Loucy (cell line): ENCODE data around the gene CCN2.
"Not testable (repeated sequence)": the region's sequence is repeated elsewhere in the genome, so short reads cannot be mapped to it uniquely, and the experiment has no call there.

Experiments
- H2AFZ ChIP-seq: fragments of 200-600 bp; sonication (generic); 2 replicates; pipeline ENCODE4 v1.6.0; 2016; ENCODE audit warnings: antibody characterized with exemption, mild to moderate bottlenecking, low read length, moderate library complexity
- H3F3A ChIP-seq: fragments of 200-600 bp; 2 replicates; pipeline ENCODE4 v1.6.0; 2016; ENCODE audit warnings: antibody characterized with exemption, low read depth, mild to moderate bottlenecking
- H3K27me3 ChIP-seq: fragments of 200-600 bp; sonication (generic); 2 replicates; pipeline ENCODE4 v1.6.1; 2014; ENCODE audit warnings: low read length, mild to moderate bottlenecking; ENCODE audit not compliant: insufficient read depth, poor library complexity, severe bottlenecking
- H3K36me3 ChIP-seq: fragments of 200-600 bp; sonication (generic); 2 replicates; pipeline ENCODE4 v1.6.1; 2016; ENCODE audit warnings: low read length; ENCODE audit not compliant: insufficient read depth
- H3K4me1 ChIP-seq: fragments of 200-600 bp; sonication (generic); 2 replicates; pipeline ENCODE4 v1.5.1; 2014; ENCODE audit warnings: low read length, mild to moderate bottlenecking; ENCODE audit not compliant: insufficient read depth, poor library complexity, severe bottlenecking
- H3K4me2 ChIP-seq: fragments of 200-600 bp; sonication (generic); 2 replicates; pipeline ENCODE4 v1.6.0; 2014; ENCODE audit warnings: antibody characterized with exemption, low read length, low read depth, mild to moderate bottlenecking; ENCODE audit not compliant: poor library complexity, severe bottlenecking
- H3K4me3 ChIP-seq: fragments of 200-600 bp; sonication (generic); 2 replicates; pipeline ENCODE4 v1.5.1; 2014; ENCODE audit warnings: low read length, mild to moderate bottlenecking, mixed read lengths; ENCODE audit not compliant: poor library complexity, severe bottlenecking
- H3K79me2 ChIP-seq: fragments of 200-600 bp; sonication (generic); 2 replicates; pipeline ENCODE4 v1.6.1; 2014; ENCODE audit warnings: low read length; ENCODE audit not compliant: insufficient read depth
- H3K9ac ChIP-seq: fragments of 200-600 bp; sonication (generic); 2 replicates; pipeline ENCODE4 v1.6.0; 2014; ENCODE audit warnings: mild to moderate bottlenecking, low read depth, low read length, moderate library complexity; ENCODE audit not compliant: poor library complexity, severe bottlenecking
- H3K9me2 ChIP-seq: fragments of 200-600 bp; sonication (generic); replicated peaks from 2 replicates; pipeline ENCODE4 v1.6.1; 2016; ENCODE audit warnings: low read depth, low read length, mixed read lengths
- H3K9me3 ChIP-seq: fragments of 200-600 bp; sonication (generic); 2 replicates; pipeline ENCODE4 v1.6.1; 2014; ENCODE audit warnings: mild to moderate bottlenecking, antibody characterized with exemption, low read length, low read depth; ENCODE audit not compliant: insufficient read depth
- H4K20me1 ChIP-seq: fragments of 200-600 bp; sonication (generic); 2 replicates; pipeline ENCODE4 v1.6.0; 2014; ENCODE audit warnings: antibody characterized with exemption, low read length, mild to moderate bottlenecking; ENCODE audit not compliant: insufficient read depth, poor library complexity, severe bottlenecking
- EZH2phosphoT487 ChIP-seq: fragments of 200-600 bp; IDR thresholded peaks from 2 replicates; pipeline ENCODE4 v1.6.1; 2018; ENCODE audit warnings: antibody characterized with exemption, mild to moderate bottlenecking, moderate library complexity, borderline replicate concordance
- TF ChIP-seq, protein P1 (sequence below): fragments of 200-600 bp; sonication (generic); conservative IDR thresholded peaks from 2 replicates; pipeline ENCODE4 v1.5.1; 2014; ENCODE audit warnings: mild to moderate bottlenecking, antibody characterized with exemption, low read length

CCN2 gene

DNA sequence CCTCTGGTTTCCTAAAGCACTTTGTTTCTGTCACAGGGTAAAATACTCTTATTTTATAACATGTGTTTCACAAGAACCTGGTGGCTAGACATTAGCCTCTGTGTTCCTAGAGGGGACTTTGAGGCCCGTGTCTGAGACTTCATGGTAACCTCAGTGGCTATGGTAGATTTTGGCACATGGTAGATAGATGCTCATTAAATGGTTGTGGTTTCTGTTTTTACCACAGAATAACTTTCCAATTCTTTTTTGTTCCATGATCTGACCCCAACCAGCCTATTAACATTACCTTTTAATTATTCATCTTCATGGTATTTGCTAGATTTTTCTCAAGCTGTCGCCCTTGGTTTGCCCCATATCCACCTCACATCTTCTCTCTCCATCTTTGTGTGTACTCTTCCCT is 34.3 kb downstream of the CCN2 start:
- Histone ChIP-seq H3K9me2 (no peaks in the 10 kb centered on the region), H3K4me3 (no peak overlapping the region), H3K4me1 (peaks cover 18% of the 10 kb centered on the region), H4K20me1 (no peaks in the 10 kb centered on the region), H3K9ac (no peak overlapping the region), H3K27me3 (peaks cover 56% of the 10 kb centered on the region), H3K4me2 (peak overlapping the region; percentile 61), H3K9me3 (no peaks in the 10 kb centered on the region), H2AFZ (no peak overlapping the region), H3F3A (no peaks in the 10 kb centered on the region), H3K36me3 (no peaks in the 10 kb centered on the region), H3K79me2 (no peaks in the 10 kb centered on the region)
- TF ChIP-seq, protein P1, sequence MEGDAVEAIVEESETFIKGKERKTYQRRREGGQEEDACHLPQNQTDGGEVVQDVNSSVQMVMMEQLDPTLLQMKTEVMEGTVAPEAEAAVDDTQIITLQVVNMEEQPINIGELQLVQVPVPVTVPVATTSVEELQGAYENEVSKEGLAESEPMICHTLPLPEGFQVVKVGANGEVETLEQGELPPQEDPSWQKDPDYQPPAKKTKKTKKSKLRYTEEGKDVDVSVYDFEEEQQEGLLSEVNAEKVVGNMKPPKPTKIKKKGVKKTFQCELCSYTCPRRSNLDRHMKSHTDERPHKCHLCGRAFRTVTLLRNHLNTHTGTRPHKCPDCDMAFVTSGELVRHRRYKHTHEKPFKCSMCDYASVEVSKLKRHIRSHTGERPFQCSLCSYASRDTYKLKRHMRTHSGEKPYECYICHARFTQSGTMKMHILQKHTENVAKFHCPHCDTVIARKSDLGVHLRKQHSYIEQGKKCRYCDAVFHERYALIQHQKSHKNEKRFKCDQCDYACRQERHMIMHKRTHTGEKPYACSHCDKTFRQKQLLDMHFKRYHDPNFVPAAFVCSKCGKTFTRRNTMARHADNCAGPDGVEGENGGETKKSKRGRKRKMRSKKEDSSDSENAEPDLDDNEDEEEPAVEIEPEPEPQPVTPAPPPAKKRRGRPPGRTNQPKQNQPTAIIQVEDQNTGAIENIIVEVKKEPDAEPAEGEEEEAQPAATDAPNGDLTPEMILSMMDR, result no peak
- no peak for TF ChIP-seq EZH2phosphoT487

DNA sequence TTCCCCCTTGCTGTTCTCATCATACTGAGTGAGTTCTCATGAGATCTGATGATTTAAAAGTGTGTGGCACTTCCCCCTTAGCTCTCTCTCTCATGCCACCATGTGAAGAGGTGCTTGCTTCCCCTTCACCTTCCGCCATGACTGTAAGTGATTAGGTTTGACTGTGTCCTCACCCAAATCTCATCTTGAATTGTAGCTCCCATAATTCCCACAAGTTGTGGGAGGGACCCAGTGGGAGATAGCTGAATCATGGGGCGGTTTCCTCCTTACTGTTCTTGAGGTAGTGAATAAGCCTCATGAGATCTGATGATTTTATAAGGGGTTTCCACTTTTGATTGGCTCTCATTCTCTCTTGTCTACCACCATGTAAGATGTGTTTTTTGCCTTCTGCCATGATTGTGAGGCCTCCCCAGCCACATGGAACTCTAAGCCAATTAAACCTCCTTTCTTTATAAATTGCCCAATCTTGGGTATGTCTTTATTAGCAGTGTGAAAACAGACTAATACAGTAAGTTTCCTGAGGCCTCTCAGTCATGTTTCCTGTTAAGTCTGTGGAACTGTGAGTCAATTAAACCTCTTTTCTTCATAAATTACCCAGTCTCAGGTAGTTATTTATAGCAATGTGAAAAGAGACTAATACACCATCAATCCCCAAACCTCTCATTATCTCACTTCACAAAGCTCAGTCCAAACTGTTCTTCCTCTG is 34.9 kb downstream of the CCN2 start:
- H3K4me3 ChIP-seq, H3K36me3 ChIP-seq, H4K20me1 ChIP-seq, H3K9me2 ChIP-seq, H3K9me3 ChIP-seq, H3F3A ChIP-seq, H3K79me2 ChIP-seq, H2AFZ ChIP-seq, H3K9ac ChIP-seq: not testable (repeated sequence)
- Histone ChIP-seq H3K4me2 (peak overlapping the region; percentile 61), H3K4me1 (peaks cover 18% of the 10 kb centered on the region), H3K27me3 (peaks cover 62% of the 10 kb centered on the region)

DNA sequence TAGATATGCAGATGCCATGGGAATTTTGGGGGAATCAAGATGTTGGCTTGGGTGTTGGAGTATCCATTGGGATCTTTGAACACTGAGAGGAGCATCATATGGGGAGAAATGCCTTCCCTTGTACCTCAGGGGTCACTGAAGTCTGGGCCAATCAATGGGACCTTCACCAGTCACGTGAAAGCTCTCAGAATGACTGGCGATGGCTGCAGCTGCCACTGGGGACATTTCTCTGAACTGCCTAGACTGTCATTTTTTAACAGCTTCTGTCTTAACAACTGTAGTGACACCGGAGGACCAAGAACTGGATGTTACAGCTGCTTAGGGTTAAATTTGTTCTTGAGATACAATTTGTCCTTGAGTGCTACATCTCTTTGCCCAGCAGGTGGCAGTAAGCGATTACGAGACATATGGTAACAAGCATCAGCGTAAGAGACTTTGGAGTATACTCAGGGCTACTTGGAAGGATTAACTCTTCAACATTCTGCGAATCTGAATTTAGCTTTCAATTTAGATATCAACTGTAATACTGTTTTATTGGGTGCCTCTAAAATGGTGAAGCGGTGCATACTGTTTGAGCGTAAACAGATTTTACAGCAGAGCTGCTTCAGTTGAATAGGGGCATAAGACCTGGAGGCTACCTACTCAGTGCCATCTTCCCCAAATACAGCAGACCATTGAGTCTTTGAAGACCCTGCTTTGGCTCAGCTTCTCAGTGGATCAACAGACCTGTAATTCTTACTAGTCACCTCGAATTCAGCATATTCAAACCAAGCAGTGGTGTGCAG is 36.0 kb downstream of the CCN2 start:
- Histone ChIP-seq H3K4me2 (no peak overlapping the region), H3K36me3 (no peaks in the 10 kb centered on the region), H3K9me2 (no peaks in the 10 kb centered on the region), H3K4me3 (no peak overlapping the region), H3K4me1 (peaks cover 18% of the 10 kb centered on the region), H2AFZ (no peak overlapping the region), H4K20me1 (no peaks in the 10 kb centered on the region), H3K79me2 (no peaks in the 10 kb centered on the region), H3F3A (no peaks in the 10 kb centered on the region), H3K9ac (no peak overlapping the region), H3K27me3 (peaks cover 67% of the 10 kb centered on the region), H3K9me3 (no peaks in the 10 kb centered on the region)
- TF ChIP-seq, protein P1, result peak; percentile 93
- TF ChIP-seq EZH2phosphoT487, result no peak
